ENCODE results near the gene CTSZ.

The CTSZ gene

GRCh38 chr20:59024111-59024530, 17.1 kb upstream of the CTSZ start:
- no peak overlapping the region for H2AFZ ChIP-seq (ENCODE audit: low read length)
- no peaks in the 10 kb centered on the region for H3F3A ChIP-seq (ENCODE audit: low read depth)
- H3K9ac ChIP-seq (ENCODE audit: low read depth, low read length, poor library complexity, severe bottlenecking), result no peak overlapping the region
- peaks cover 37% of the 10 kb centered on the region for H3K36me3 ChIP-seq (ENCODE audit: insufficient read depth, low read length)
- H3K27me3 ChIP-seq (ENCODE audit: insufficient read depth, low read length, poor library complexity, severe bottlenecking), result no peaks in the 10 kb centered on the region
- TF ChIP-seq EZH2phosphoT487 (IDR thresholded peaks at IDR 0.05; ENCODE audit: borderline replicate concordance) (no peak), CTCF (conservative IDR thresholded peaks at IDR 0.05; ENCODE audit: low read length) (no peak)
- H3K4me2 ChIP-seq (ENCODE audit: low read depth, low read length, poor library complexity, severe bottlenecking), result no peak overlapping the region
- H3K9me3 ChIP-seq (ENCODE audit: insufficient read depth, low read depth, low read length), result no peaks in the 10 kb centered on the region
- no peaks in the 10 kb centered on the region for H3K9me2 ChIP-seq (replicated peaks; ENCODE audit: low read depth, low read length)
- peaks cover 12% of the 10 kb centered on the region for H3K4me1 ChIP-seq (ENCODE audit: insufficient read depth, low read length, poor library complexity, severe bottlenecking)
- H3K4me3 ChIP-seq (ENCODE audit: low read length, poor library complexity, severe bottlenecking), result no peak overlapping the region
- peaks cover 17% of the 10 kb centered on the region for H4K20me1 ChIP-seq (ENCODE audit: insufficient read depth, low read length, poor library complexity, severe bottlenecking)
- H3K79me2 ChIP-seq (ENCODE audit: insufficient read depth, low read length), result peaks cover 32% of the 10 kb centered on the region

DNA sequence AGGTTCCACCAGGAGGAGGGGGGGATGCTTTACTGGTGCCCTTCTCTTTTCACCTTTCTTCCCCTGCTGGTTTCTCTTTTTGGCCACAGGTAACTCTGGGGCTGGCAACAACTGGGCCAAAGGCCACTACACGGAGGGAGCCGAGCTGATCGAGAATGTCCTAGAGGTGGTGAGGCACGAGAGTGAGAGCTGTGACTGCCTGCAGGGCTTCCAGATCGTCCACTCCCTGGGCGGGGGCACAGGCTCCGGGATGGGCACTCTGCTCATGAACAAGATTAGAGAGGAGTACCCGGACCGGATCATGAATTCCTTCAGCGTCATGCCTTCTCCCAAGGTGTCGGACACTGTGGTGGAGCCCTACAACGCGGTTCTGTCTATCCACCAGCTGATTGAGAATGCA, 16.6 kb upstream of the CTSZ start:
- Histone ChIP-seq H4K20me1 (ENCODE audit: insufficient read depth, low read length, poor library complexity, severe bottlenecking) (peaks cover 12% of the 10 kb centered on the region), H3K4me2 (ENCODE audit: low read depth, low read length, poor library complexity, severe bottlenecking) (no peak overlapping the region), H3K4me3 (ENCODE audit: low read length, poor library complexity, severe bottlenecking) (no peak overlapping the region), H3K79me2 (ENCODE audit: insufficient read depth, low read length) (peaks cover 27% of the 10 kb centered on the region), H3K36me3 (ENCODE audit: insufficient read depth, low read length) (peaks cover 32% of the 10 kb centered on the region), H3K27me3 (ENCODE audit: insufficient read depth, low read length, poor library complexity, severe bottlenecking) (no peaks in the 10 kb centered on the region), H3K9me2 (replicated peaks; ENCODE audit: low read depth, low read length) (no peaks in the 10 kb centered on the region), H2AFZ (ENCODE audit: low read length) (no peak overlapping the region), H3K9me3 (ENCODE audit: insufficient read depth, low read depth, low read length) (no peaks in the 10 kb centered on the region), H3K9ac (ENCODE audit: low read depth, low read length, poor library complexity, severe bottlenecking) (no peak overlapping the region), H3K4me1 (ENCODE audit: insufficient read depth, low read length, poor library complexity, severe bottlenecking) (peaks cover 11% of the 10 kb centered on the region), H3F3A (ENCODE audit: low read depth) (no peaks in the 10 kb centered on the region)
- TF ChIP-seq EZH2phosphoT487 (IDR thresholded peaks at IDR 0.05; ENCODE audit: borderline replicate concordance) (no peak), CTCF (conservative IDR thresholded peaks at IDR 0.05; ENCODE audit: low read length) (no peak)

- TF ChIP-seq CTCF (conservative IDR thresholded peaks at IDR 0.05; ENCODE audit: low read length) (no peak), EZH2phosphoT487 (IDR thresholded peaks at IDR 0.05; ENCODE audit: borderline replicate concordance) (no peak)
Measured at GRCh38 chr20:59022754-59023153, 15.7 kb upstream of the CTSZ start.

More at GRCh38 chr20:59022754-59023153, 15.7 kb upstream of the CTSZ start:
- Histone ChIP-seq H2AFZ (ENCODE audit: low read length) (no peak overlapping the region), H3F3A (ENCODE audit: low read depth) (no peaks in the 10 kb centered on the region), H3K9me2 (replicated peaks; ENCODE audit: low read depth, low read length) (no peaks in the 10 kb centered on the region), H3K4me3 (ENCODE audit: low read length, poor library complexity, severe bottlenecking) (no peak overlapping the region), H3K79me2 (ENCODE audit: insufficient read depth, low read length) (peaks cover 19% of the 10 kb centered on the region), H3K27me3 (ENCODE audit: insufficient read depth, low read length, poor library complexity, severe bottlenecking) (no peaks in the 10 kb centered on the region), H3K36me3 (ENCODE audit: insufficient read depth, low read length) (peaks cover 25% of the 10 kb centered on the region), H3K4me2 (ENCODE audit: low read depth, low read length, poor library complexity, severe bottlenecking) (no peak overlapping the region), H3K4me1 (ENCODE audit: insufficient read depth, low read length, poor library complexity, severe bottlenecking) (peaks cover 3% of the 10 kb centered on the region), H3K9ac (ENCODE audit: low read depth, low read length, poor library complexity, severe bottlenecking) (no peak overlapping the region), H4K20me1 (ENCODE audit: insufficient read depth, low read length, poor library complexity, severe bottlenecking) (peaks cover 3% of the 10 kb centered on the region), H3K9me3 (ENCODE audit: insufficient read depth, low read depth, low read length) (no peaks in the 10 kb centered on the region)
